Hepatocyte (in vitro differentiated cells): ENCODE results near the gene CALML3.

Source experiments
- CTCF ChIP-seq: fragments of 200-600 bp; sonication (generic); IDR thresholded peaks from 2 replicates; pipeline ENCODE4 v1.5.1; 2016; ENCODE audit warnings: antibody characterized with exemption, mild to moderate bottlenecking; ENCODE audit not compliant: poor library complexity
- EZH2 ChIP-seq: fragments of 200-600 bp; sonication (generic); IDR thresholded peaks from 2 replicates; pipeline ENCODE4 v1.6.1; 2016; ENCODE audit warnings: antibody characterized with exemption, mild to moderate bottlenecking, borderline replicate concordance
- EZH2phosphoT487 ChIP-seq: fragments of 200-600 bp; sonication (generic); IDR thresholded peaks from one replicate; pipeline ENCODE4 v1.6.1; 2018; ENCODE audit warnings: antibody characterized with exemption, mild to moderate bottlenecking, low read depth, moderate library complexity; ENCODE audit not compliant: unreplicated experiment, severe bottlenecking

DNA sequence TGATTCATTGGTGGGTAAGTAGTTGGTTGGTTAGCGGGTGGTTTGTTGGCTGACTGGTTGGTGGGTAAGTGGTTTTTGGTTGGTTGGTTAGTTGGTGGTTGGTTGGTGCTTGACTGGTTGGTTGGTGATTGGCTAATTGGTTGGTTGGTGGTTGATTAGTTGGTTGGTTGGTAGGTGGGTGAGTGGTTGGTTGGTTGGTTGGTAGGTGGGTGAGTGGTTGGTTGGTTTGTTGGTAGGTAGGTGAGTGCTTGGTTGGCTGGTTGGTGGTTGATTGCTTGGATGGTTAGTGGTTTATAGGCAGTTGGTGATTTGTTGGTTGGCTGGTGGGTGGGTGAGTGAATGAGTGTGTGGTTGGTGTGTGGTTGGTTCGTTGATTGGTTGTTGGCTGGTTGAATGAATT lies 44.2 kb downstream of the CALML3 start:
- no peak for TF ChIP-seq CTCF
- no peak for TF ChIP-seq EZH2
- no peak for TF ChIP-seq EZH2phosphoT487
